ENCODE data around the gene OR2A5.

OR2A5 gene

DNA sequence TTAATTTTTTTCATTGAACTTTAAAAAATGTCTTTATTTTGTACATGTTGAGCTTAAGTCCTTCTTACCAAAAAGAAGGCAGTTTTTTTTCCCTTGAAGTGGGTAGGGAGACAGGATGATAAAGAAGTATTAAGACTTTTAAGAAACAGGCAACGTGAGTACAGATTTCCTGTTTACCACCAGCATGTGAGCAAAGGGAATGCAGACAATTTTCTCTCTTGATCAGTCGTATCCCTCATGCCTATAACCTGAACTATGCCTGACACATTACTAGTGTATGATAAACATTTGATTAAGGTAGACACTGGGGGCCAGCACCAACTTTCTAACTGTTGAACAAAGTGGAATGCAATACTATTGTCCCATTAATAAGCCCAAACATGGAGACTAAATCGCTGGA lies 51.9 kb downstream of the OR2A5 start:
- DNase-seq: no peak
- intact Hi-C loops (cut with DNase I): no loop called here

GRCh38 chr7:144102041-144102440 lies 53.3 kb downstream of the OR2A5 start:
- intact Hi-C loops (cut with DNase I): no loop called here

DNA sequence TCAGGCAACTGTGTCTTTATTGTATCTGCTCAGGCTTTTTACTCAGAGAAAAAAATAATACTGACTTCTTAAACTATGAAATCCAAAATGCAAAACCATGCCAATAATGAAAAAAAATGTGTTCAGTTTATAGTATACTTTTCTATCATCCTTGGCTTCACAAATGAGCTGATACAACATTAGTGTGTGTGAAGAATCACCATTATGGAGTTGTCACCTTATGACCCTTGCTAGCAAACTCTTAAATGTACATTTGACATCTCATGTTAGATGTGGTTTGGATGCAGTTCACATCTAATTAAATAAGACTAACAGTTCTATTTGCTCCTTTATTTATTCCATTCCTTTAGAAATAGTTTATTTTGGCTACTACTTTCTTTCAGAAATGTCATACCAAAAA lies 56.5 kb downstream of the OR2A5 start:
- DNase-seq: no peak
- intact Hi-C loops (cut with DNase I): no loop called here

More at GRCh38 chr7:144102041-144102440, 53.3 kb downstream of the OR2A5 start:
- DNase-seq: no peak
